OCI-LY1 (cell line): ENCODE data around the gene EBF4.

Source experiments
- EZH2 ChIP-seq: fragments of 200-600 bp; sonication (generic), shearing (Covaris generic); IDR thresholded peaks from 2 replicates; pipeline ENCODE4 v1.8.0; 2017; ENCODE audit warnings: borderline replicate concordance, mixed run types, mild to moderate bottlenecking, antibody characterized with exemption, low read length, moderate library complexity, mixed read lengths
- TF ChIP-seq, protein P1 (sequence below): fragments of 200-600 bp; sonication (generic), shearing (Covaris generic); IDR thresholded peaks from 2 replicates; pipeline ENCODE4 v1.5.1; 2017; ENCODE audit warnings: mild to moderate bottlenecking, antibody characterized with exemption, low read length, moderate library complexity, mixed read lengths

- TF ChIP-seq EZH2 = no peak
- TF ChIP-seq, protein P1, sequence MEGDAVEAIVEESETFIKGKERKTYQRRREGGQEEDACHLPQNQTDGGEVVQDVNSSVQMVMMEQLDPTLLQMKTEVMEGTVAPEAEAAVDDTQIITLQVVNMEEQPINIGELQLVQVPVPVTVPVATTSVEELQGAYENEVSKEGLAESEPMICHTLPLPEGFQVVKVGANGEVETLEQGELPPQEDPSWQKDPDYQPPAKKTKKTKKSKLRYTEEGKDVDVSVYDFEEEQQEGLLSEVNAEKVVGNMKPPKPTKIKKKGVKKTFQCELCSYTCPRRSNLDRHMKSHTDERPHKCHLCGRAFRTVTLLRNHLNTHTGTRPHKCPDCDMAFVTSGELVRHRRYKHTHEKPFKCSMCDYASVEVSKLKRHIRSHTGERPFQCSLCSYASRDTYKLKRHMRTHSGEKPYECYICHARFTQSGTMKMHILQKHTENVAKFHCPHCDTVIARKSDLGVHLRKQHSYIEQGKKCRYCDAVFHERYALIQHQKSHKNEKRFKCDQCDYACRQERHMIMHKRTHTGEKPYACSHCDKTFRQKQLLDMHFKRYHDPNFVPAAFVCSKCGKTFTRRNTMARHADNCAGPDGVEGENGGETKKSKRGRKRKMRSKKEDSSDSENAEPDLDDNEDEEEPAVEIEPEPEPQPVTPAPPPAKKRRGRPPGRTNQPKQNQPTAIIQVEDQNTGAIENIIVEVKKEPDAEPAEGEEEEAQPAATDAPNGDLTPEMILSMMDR = no peak
Observed at GRCh38 chr20:2749343-2749950, 56.9 kb downstream of the EBF4 start.
